ENCODE data around the gene NEUROD2. TPM values are rescaled to one million over a fixed set of nuclear protein-coding genes. Genes with fewer than 3 reads are reported as not detected.

NEUROD2 gene
- polyA plus RNA-seq, 1 donor from 2014 or later = not detected

- Histone ChIP-seq H3K4me3 (ENCODE audit: low read length) (no peak overlapping the region), H3K9ac (ENCODE audit: low read length) (no peak overlapping the region), H3K9me2 (ENCODE audit: insufficient read depth, low read length) (no peaks in the 10 kb centered on the region), H3K4me2 (ENCODE audit: low read length) (no peak overlapping the region), H3F3A (ENCODE audit: insufficient read depth, low read length, poor library complexity, severe bottlenecking) (no peaks in the 10 kb centered on the region), H3K9me3 (ENCODE audit: low read length) (no peaks in the 10 kb centered on the region), H3K27me3 (ENCODE audit: insufficient read depth, low read depth, low read length) (no peaks in the 10 kb centered on the region), H3K79me2 (replicated peaks; ENCODE audit: insufficient read depth, low read length) (no peaks in the 10 kb centered on the region), H3K36me3 (ENCODE audit: insufficient read depth, low read length) (no peaks in the 10 kb centered on the region), H4K20me1 (ENCODE audit: insufficient read depth) (no peaks in the 10 kb centered on the region), H2AFZ (ENCODE audit: low read depth, low read length) (no peak overlapping the region), H3K27ac (ENCODE audit: low read length) (no peak overlapping the region)
- no peak for TF ChIP-seq MXI1 (conservative IDR thresholded peaks at IDR 0.05; ENCODE audit: poor library complexity, severe bottlenecking)
- TF ChIP-seq EZH2 (IDR thresholded peaks at IDR 0.05; ENCODE audit: borderline replicate concordance, insufficient read depth, low read length, poor library complexity, severe bottlenecking) = no peak
- no peak for TF ChIP-seq SMC3 (conservative IDR thresholded peaks at IDR 0.05; ENCODE audit: poor library complexity)
- no peak for TF ChIP-seq RAD21 (conservative IDR thresholded peaks at IDR 0.05)
- no peak for TF ChIP-seq CTCF (IDR thresholded peaks at IDR 0.05; ENCODE audit: poor library complexity, severe bottlenecking)
- no peak for TF ChIP-seq REST (IDR thresholded peaks at IDR 0.05; ENCODE audit: borderline replicate concordance)
- no peak for TF ChIP-seq TAF1 (IDR thresholded peaks at IDR 0.05; ENCODE audit: low read depth)
- no peak for TF ChIP-seq EP300 (conservative IDR thresholded peaks at IDR 0.05; ENCODE audit: poor library complexity, severe bottlenecking)
- TF ChIP-seq POLR2AphosphoS5 (IDR thresholded peaks at IDR 0.05) = no peak
These were observed 45.0 kb upstream of the NEUROD2 start for GRCh38 chr17:39652587-39653315.

- no peaks in the 10 kb centered on the region for H3K27me3 ChIP-seq (ENCODE audit: insufficient read depth, low read depth, low read length)
- no peak overlapping the region for H3K4me3 ChIP-seq (ENCODE audit: low read length)
- H3K79me2 ChIP-seq (replicated peaks; ENCODE audit: insufficient read depth, low read length) = no peaks in the 10 kb centered on the region
- no peaks in the 10 kb centered on the region for H3F3A ChIP-seq (ENCODE audit: insufficient read depth, low read length, poor library complexity, severe bottlenecking)
- no peaks in the 10 kb centered on the region for H4K20me1 ChIP-seq (ENCODE audit: insufficient read depth)
- H3K36me3 ChIP-seq (ENCODE audit: insufficient read depth, low read length) = no peaks in the 10 kb centered on the region
- H3K9me3 ChIP-seq (ENCODE audit: low read length) = no peaks in the 10 kb centered on the region
- H3K4me2 ChIP-seq (ENCODE audit: low read length) = no peak overlapping the region
- H3K27ac ChIP-seq (ENCODE audit: low read length) = no peak overlapping the region
- TF ChIP-seq MXI1 (conservative IDR thresholded peaks at IDR 0.05; ENCODE audit: poor library complexity, severe bottlenecking) (no peak), POLR2AphosphoS5 (IDR thresholded peaks at IDR 0.05) (no peak), REST (IDR thresholded peaks at IDR 0.05; ENCODE audit: borderline replicate concordance) (no peak), EZH2 (IDR thresholded peaks at IDR 0.05; ENCODE audit: borderline replicate concordance, insufficient read depth, low read length, poor library complexity, severe bottlenecking) (no peak), EP300 (conservative IDR thresholded peaks at IDR 0.05; ENCODE audit: poor library complexity, severe bottlenecking) (no peak), CTCF (IDR thresholded peaks at IDR 0.05; ENCODE audit: poor library complexity, severe bottlenecking) (no peak), TAF1 (IDR thresholded peaks at IDR 0.05; ENCODE audit: low read depth) (no peak), SMC3 (conservative IDR thresholded peaks at IDR 0.05; ENCODE audit: poor library complexity) (no peak), RAD21 (conservative IDR thresholded peaks at IDR 0.05) (no peak)
- H3K9ac ChIP-seq (ENCODE audit: low read length) = no peak overlapping the region
- H3K9me2 ChIP-seq (ENCODE audit: insufficient read depth, low read length) = no peaks in the 10 kb centered on the region
- H2AFZ ChIP-seq (ENCODE audit: low read depth, low read length) = no peak overlapping the region
These were observed 44.3 kb upstream of the NEUROD2 start for GRCh38 chr17:39651923-39652586.

Measured in neural cell (in vitro differentiated cells).